ENCODE results near the gene KIAA1958. TPM values are rescaled to one million over a fixed set of nuclear protein-coding genes. Genes with fewer than 3 reads are reported as not detected.

KIAA1958 gene
- total RNA-seq, 2 experiments from 2014 or later = 5.6 to 6.8 TPM

- no peaks in the 10 kb centered on the region for H3K4me1 ChIP-seq (ENCODE audit: insufficient read depth, low read length)
- H3K27ac ChIP-seq (ENCODE audit: low read depth in 1 of 2, low read length in 2 of 2) = no peak overlapping the region
- no peaks in the 10 kb centered on the region for H3K27me3 ChIP-seq (ENCODE audit: control insufficient read depth in 1 of 2, insufficient read depth in 2 of 2, low read length in 2 of 2)
- DNase-seq (no peak), ATAC-seq (ENCODE audit: poor library complexity) (no peak)
- TF ChIP-seq, protein P1, sequence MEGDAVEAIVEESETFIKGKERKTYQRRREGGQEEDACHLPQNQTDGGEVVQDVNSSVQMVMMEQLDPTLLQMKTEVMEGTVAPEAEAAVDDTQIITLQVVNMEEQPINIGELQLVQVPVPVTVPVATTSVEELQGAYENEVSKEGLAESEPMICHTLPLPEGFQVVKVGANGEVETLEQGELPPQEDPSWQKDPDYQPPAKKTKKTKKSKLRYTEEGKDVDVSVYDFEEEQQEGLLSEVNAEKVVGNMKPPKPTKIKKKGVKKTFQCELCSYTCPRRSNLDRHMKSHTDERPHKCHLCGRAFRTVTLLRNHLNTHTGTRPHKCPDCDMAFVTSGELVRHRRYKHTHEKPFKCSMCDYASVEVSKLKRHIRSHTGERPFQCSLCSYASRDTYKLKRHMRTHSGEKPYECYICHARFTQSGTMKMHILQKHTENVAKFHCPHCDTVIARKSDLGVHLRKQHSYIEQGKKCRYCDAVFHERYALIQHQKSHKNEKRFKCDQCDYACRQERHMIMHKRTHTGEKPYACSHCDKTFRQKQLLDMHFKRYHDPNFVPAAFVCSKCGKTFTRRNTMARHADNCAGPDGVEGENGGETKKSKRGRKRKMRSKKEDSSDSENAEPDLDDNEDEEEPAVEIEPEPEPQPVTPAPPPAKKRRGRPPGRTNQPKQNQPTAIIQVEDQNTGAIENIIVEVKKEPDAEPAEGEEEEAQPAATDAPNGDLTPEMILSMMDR (IDR thresholded peaks at IDR 0.05) = no peak
- H3K27ac Mint-ChIP-seq = no peak overlapping the region
- no peak overlapping the region for H3K4me3 ChIP-seq (ENCODE audit: low read length)
- ChIA-PET POLR2A (no interaction called here), CTCF (no interaction called here)
- H3K9me3 Mint-ChIP-seq = peaks cover 16% of the 10 kb centered on the region
- H3K27me3 Mint-ChIP-seq = no peaks in the 10 kb centered on the region
- no peaks in the 10 kb centered on the region for H3K36me3 ChIP-seq (ENCODE audit: insufficient read depth, low read length)
- intact Hi-C loops (cut with DNase I, micrococcal nuclease) = no loop called here
- peaks cover 49% of the 10 kb centered on the region for H3K36me3 Mint-ChIP-seq (ENCODE audit: low read depth)
- H3K4me3 Mint-ChIP-seq = no peak overlapping the region
- no peaks in the 10 kb centered on the region for H3K4me1 Mint-ChIP-seq (ENCODE audit: low read depth)
- peaks cover 3 to 15% of the 10 kb centered on the region in 2 experiments for H3K9me3 ChIP-seq (ENCODE audit: control insufficient read depth in 1 of 2, insufficient read depth in 1 of 2, low read length in 2 of 2)
Observed at GRCh38 chr9:112648624-112649023, 162.0 kb downstream of the KIAA1958 start.

DNA sequence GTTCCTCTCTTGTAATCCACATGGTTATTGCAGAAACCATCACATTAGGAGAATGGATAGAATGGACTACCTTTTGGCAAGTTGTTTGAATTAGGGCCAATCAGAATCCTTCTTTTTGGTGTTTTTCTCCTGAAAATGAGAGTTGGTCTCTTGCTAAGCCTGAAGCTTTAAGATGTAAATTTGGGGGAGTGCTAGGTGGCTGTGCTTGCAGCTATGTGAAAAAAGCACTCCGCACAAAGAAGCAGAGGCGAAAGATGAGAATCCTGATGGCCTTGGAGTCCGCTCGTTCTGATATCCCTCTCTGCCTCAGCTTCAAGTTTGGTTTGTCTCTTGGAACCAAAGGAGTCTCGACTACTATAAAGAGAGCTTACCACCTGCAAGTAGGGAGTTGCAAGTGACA lies 167.7 kb downstream of the KIAA1958 start:
- ChIA-PET POLR2A (interaction anchor here (0.6 kb wide), 1 partner anchor 10 kb away, joined by 6 read pairs; no protein-coding TSS in a partner anchor), CTCF (no interaction called here)
- Histone ChIP-seq H3K27ac (ENCODE audit: low read depth in 1 of 2, low read length in 2 of 2) (no peak overlapping the region), H3K4me1 (ENCODE audit: insufficient read depth, low read length) (no peaks in the 10 kb centered on the region), H3K27me3 (ENCODE audit: control insufficient read depth in 1 of 2, insufficient read depth in 2 of 2, low read length in 2 of 2) (no peaks in the 10 kb centered on the region), H3K9me3 (ENCODE audit: control insufficient read depth in 1 of 2, insufficient read depth in 1 of 2, low read length in 2 of 2) (peaks cover 0 to 1% of the 10 kb centered on the region in 2 experiments), H3K4me3 (ENCODE audit: low read length) (no peak overlapping the region), H3K36me3 (ENCODE audit: insufficient read depth, low read length) (no peaks in the 10 kb centered on the region)
- no peak for ATAC-seq (ENCODE audit: poor library complexity)
- intact Hi-C loops (cut with DNase I, micrococcal nuclease) = no loop called here
- Mint-ChIP-seq H3K27me3 (no peaks in the 10 kb centered on the region), H3K4me1 (ENCODE audit: low read depth) (no peaks in the 10 kb centered on the region), H3K36me3 (ENCODE audit: low read depth) (peaks cover 13% of the 10 kb centered on the region), H3K27ac (no peak overlapping the region), H3K9me3 (peaks cover 3% of the 10 kb centered on the region), H3K4me3 (no peak overlapping the region)
- DNase-seq = no peak
- TF ChIP-seq, protein P1 (IDR thresholded peaks at IDR 0.05) = no peak

GRCh38 chr9:112655668-112656067 lies 169.0 kb downstream of the KIAA1958 start:
- H3K4me1 ChIP-seq (ENCODE audit: insufficient read depth, low read length) = no peaks in the 10 kb centered on the region
- no peak for ATAC-seq (ENCODE audit: poor library complexity)
- no peaks in the 10 kb centered on the region for H3K36me3 ChIP-seq (ENCODE audit: insufficient read depth, low read length)
- Mint-ChIP-seq H3K4me3 (no peak overlapping the region), H3K27me3 (no peaks in the 10 kb centered on the region), H3K9me3 (peaks cover 3% of the 10 kb centered on the region), H3K36me3 (ENCODE audit: low read depth) (peaks cover 2% of the 10 kb centered on the region), H3K27ac (no peak overlapping the region), H3K4me1 (ENCODE audit: low read depth) (no peaks in the 10 kb centered on the region)
- H3K27ac ChIP-seq (ENCODE audit: low read depth in 1 of 2, low read length in 2 of 2) = no peak overlapping the region
- ChIA-PET POLR2A (no interaction called here), CTCF (interaction anchor here (0.6 to 0.7 kb wide), 2 partner anchors 135 to 870 kb away, joined by 3 read pairs; no protein-coding TSS in a partner anchor)
- H3K27me3 ChIP-seq (ENCODE audit: control insufficient read depth in 1 of 2, insufficient read depth in 2 of 2, low read length in 2 of 2) = no peaks in the 10 kb centered on the region
- no peak overlapping the region for H3K4me3 ChIP-seq (ENCODE audit: low read length)
- no peaks in the 10 kb centered on the region for H3K9me3 ChIP-seq (ENCODE audit: control insufficient read depth in 1 of 2, insufficient read depth in 1 of 2, low read length in 2 of 2)
- no peak for DNase-seq
- TF ChIP-seq, protein P1 (IDR thresholded peaks at IDR 0.05) = no peak
- intact Hi-C loops (cut with DNase I, micrococcal nuclease) = no loop called here

Data from CD4-positive, alpha-beta T cell (primary cell).